Activated CD8-positive, alpha-beta memory T cell treated with anti-CD3 and anti-CD28 coated beads, Interleukin-2, amount 50 U/mL, for 4 hours (primary cell): Measurements from ENCODE around the gene ALAD.
"Not testable (repeated sequence)": the region's sequence is repeated elsewhere in the genome, so short reads cannot be mapped to it uniquely, and the experiment has no call there.

ENCODE experiments used
- DNase-seq: peaks from one replicate; pipeline ENCODE4 v3.0.0-alpha.2; 2020

The ALAD gene

GRCh38 chr9:113397203-113397631, 3.9 kb downstream of the ALAD start:
- no peak for DNase-seq

GRCh38 chr9:113395000-113395861, 5.9 kb downstream of the ALAD start:
- DNase-seq: no peak

- DNase-seq: no peak
Observed at GRCh38 chr9:113393281-113393680, 7.8 kb downstream of the ALAD start.

GRCh38 chr9:113391917-113392316, 9.2 kb downstream of the ALAD start:
- DNase-seq: no peak

- DNase-seq: no peak
Observed at GRCh38 chr9:113390192-113390960, 10.7 kb downstream of the ALAD start.

- DNase-seq: no peak
Observed at GRCh38 chr9:113389451-113389850, 11.6 kb downstream of the ALAD start.

- DNase-seq: no peak
Observed at GRCh38 chr9:113388833-113389232, 12.3 kb downstream of the ALAD start.

- DNase-seq: no peak
Observed at GRCh38 chr9:113387560-113388230, 13.4 kb downstream of the ALAD start.

GRCh38 chr9:113386571-113387393, 14.3 kb downstream of the ALAD start:
- DNase-seq: no peak

- DNase-seq: no peak
Observed at GRCh38 chr9:113381909-113382411, 19.1 kb downstream of the ALAD start.

- DNase-seq: not testable (repeated sequence)
Observed at GRCh38 chr9:113381441-113381840, 19.6 kb downstream of the ALAD start.

GRCh38 chr9:113380869-113381378, 20.2 kb downstream of the ALAD start:
- DNase-seq: no peak

GRCh38 chr9:113379829-113380210, 21.3 kb downstream of the ALAD start:
- not testable (repeated sequence) for DNase-seq

GRCh38 chr9:113379094-113379828, 21.8 kb downstream of the ALAD start:
- not testable (repeated sequence) for DNase-seq

GRCh38 chr9:113376634-113377567, 24.2 kb downstream of the ALAD start, which contains the start of gene HDHD3:
HDHD3 (minus strand) TSS chr9:113376986; CDS start chr9:113374354, 2,632 bp downstream.
- peak; percentile 81 for DNase-seq

- DNase-seq: no peak
Observed at GRCh38 chr9:113375057-113376023, 25.7 kb downstream of the ALAD start.

GRCh38 chr9:113373676-113374392, 27.2 kb downstream of the ALAD start:
- DNase-seq: no peak

- DNase-seq: no peak
Observed at GRCh38 chr9:113373256-113373655, 27.8 kb downstream of the ALAD start.
